ENCODE data around the gene SPRN.
"Not testable (repeated sequence)": the region's sequence is repeated elsewhere in the genome, so short reads cannot be mapped to it uniquely, and the experiment has no call there.

SPRN gene

GRCh38 chr10:133386951-133387350 is 37.5 kb downstream of the SPRN start:
- DNase-seq (ENCODE audit: low read depth in 2 of 2) = not testable (repeated sequence)

GRCh38 chr10:133385214-133385613 is 39.2 kb downstream of the SPRN start:
- no peak for DNase-seq (ENCODE audit: low read depth in 2 of 2)

- no peak for DNase-seq (ENCODE audit: low read depth in 2 of 2)
These were observed 40.4 kb downstream of the SPRN start for GRCh38 chr10:133384071-133384470.

GRCh38 chr10:133383551-133383950 is 40.9 kb downstream of the SPRN start:
- no peak for DNase-seq (ENCODE audit: low read depth in 2 of 2)

GRCh38 chr10:133381036-133381435 is 43.4 kb downstream of the SPRN start:
- DNase-seq (ENCODE audit: low read depth in 2 of 2) = no peak

- DNase-seq (ENCODE audit: low read depth in 2 of 2) = no peak
These were observed 44.4 kb downstream of the SPRN start for GRCh38 chr10:133379801-133380666.

GRCh38 chr10:133379152-133379800 is 45.1 kb downstream of the SPRN start, which contains the start of gene PAOX:
PAOX (plus strand) TSS chr10:133379262; CDS start chr10:133379317, 55 bp downstream.
- peak in 1 of 2 donors; percentile 52 for DNase-seq (ENCODE audit: low read depth in 2 of 2)

- peak in 1 of 2 donors; percentile 51 for DNase-seq (ENCODE audit: low read depth in 2 of 2)
These were observed 46.0 kb downstream of the SPRN start for GRCh38 chr10:133378251-133379096.

GRCh38 chr10:133377818-133378250 is 46.6 kb downstream of the SPRN start:
- DNase-seq (ENCODE audit: low read depth in 2 of 2) = no peak

- DNase-seq (ENCODE audit: low read depth in 2 of 2) = no peak
These were observed 47.2 kb downstream of the SPRN start for GRCh38 chr10:133377025-133377817.

- DNase-seq (ENCODE audit: low read depth in 2 of 2) = not testable (repeated sequence)
These were observed 48.2 kb downstream of the SPRN start for GRCh38 chr10:133376183-133376582.

GRCh38 chr10:133375357-133376115 is 48.9 kb downstream of the SPRN start:
- no peak for DNase-seq (ENCODE audit: low read depth in 2 of 2)

GRCh38 chr10:133373174-133374090 is 51.0 kb downstream of the SPRN start, which contains the start of gene ECHS1:
ECHS1 (minus strand) TSS chr10:133373354; CDS start chr10:133373333, 21 bp downstream.
- peak; percentile 77 to 92 for DNase-seq (ENCODE audit: low read depth in 2 of 2)

GRCh38 chr10:133372507-133372906 is 51.9 kb downstream of the SPRN start:
- DNase-seq (ENCODE audit: low read depth in 2 of 2) = no peak
